GM21717 (cell line): Measurements from ENCODE around the gene NCAPD2.
"Not testable (repeated sequence)": the region's sequence is repeated elsewhere in the genome, so short reads cannot be mapped to it uniquely, and the experiment has no call there.

Experiments
- ATAC-seq: cut with Tn5 transposase; IDR thresholded peaks from one replicate; pipeline ENCODE4 v1.9.1; 2021; ENCODE audit warnings: mild to moderate bottlenecking, moderate library complexity; ENCODE audit not compliant: unreplicated experiment

Gene NCAPD2

GRCh38 chr12:6533923-6534694 lies 40.2 kb downstream of the NCAPD2 start, which contains the start of gene GAPDH:
GAPDH (plus strand) TSS chr12:6534517; CDS start chr12:6534833, 316 bp downstream.
- ATAC-seq: peak; percentile 49

- ATAC-seq: no peak
These were observed 40.7 kb downstream of the NCAPD2 start for GRCh38 chr12:6534695-6534944.

- ATAC-seq: peak; percentile 11
These were observed 41.2 kb downstream of the NCAPD2 start for GRCh38 chr12:6534945-6535696.

GRCh38 chr12:6535697-6535946 lies 41.7 kb downstream of the NCAPD2 start:
- no peak for ATAC-seq

GRCh38 chr12:6535960-6536847 lies 42.3 kb downstream of the NCAPD2 start:
- ATAC-seq: no peak

GRCh38 chr12:6536894-6537579 lies 43.1 kb downstream of the NCAPD2 start:
- ATAC-seq: no peak

- ATAC-seq: not testable (repeated sequence)
These were observed 43.9 kb downstream of the NCAPD2 start for GRCh38 chr12:6537580-6538419.

GRCh38 chr12:6538420-6539313 lies 44.8 kb downstream of the NCAPD2 start:
- ATAC-seq: no peak

GRCh38 chr12:6539314-6539682 lies 45.4 kb downstream of the NCAPD2 start:
- no peak for ATAC-seq

- ATAC-seq: no peak
These were observed 45.8 kb downstream of the NCAPD2 start for GRCh38 chr12:6539707-6540134.

- no peak for ATAC-seq
These were observed 46.4 kb downstream of the NCAPD2 start for GRCh38 chr12:6540181-6540877.

- ATAC-seq: no peak
These were observed 47.7 kb downstream of the NCAPD2 start for GRCh38 chr12:6541371-6542165.

- no peak for ATAC-seq
These were observed 48.5 kb downstream of the NCAPD2 start for GRCh38 chr12:6542209-6543009.

GRCh38 chr12:6546016-6546415 lies 52.1 kb downstream of the NCAPD2 start:
- ATAC-seq: no peak

GRCh38 chr12:6547566-6547965 lies 53.7 kb downstream of the NCAPD2 start:
- ATAC-seq: no peak

- no peak for ATAC-seq
These were observed 54.1 kb downstream of the NCAPD2 start for GRCh38 chr12:6547987-6548386.

GRCh38 chr12:6548556-6548955 lies 54.7 kb downstream of the NCAPD2 start:
- ATAC-seq: no peak
